Liver (tissue), 3 donors: Measurements from ENCODE around the gene TMBIM1.

Experiments used
- EGR1 ChIP-seq, 2 donors: IDR thresholded peaks; 2 replicates each; pipeline ENCODE4 v1.6.1; 2016 to 2018; ENCODE audit warnings: antibody characterized with exemption in 2 of 2, low read depth in 2 of 2
- HNF4A ChIP-seq, 2 donors: conservative IDR thresholded peaks; 2 replicates each; pipeline ENCODE4 v1.6.1; 2016; ENCODE audit warnings: antibody characterized with exemption in 2 of 2, mild to moderate bottlenecking in 2 of 2
- HNF4G ChIP-seq: IDR thresholded peaks from 2 replicates; pipeline ENCODE4 v1.6.1; 2016; ENCODE audit warnings: antibody characterized with exemption
- RAD21 ChIP-seq, 2 donors: IDR thresholded peaks; 2 replicates each; pipeline ENCODE4 v1.6.1; 2016; ENCODE audit warnings: antibody characterized with exemption in 2 of 2, mild to moderate bottlenecking in 2 of 2
- TAF1 ChIP-seq: conservative IDR thresholded peaks from 2 replicates; pipeline ENCODE4 v1.6.1; 2016; ENCODE audit warnings: antibody characterized with exemption, mild to moderate bottlenecking
- YY1 ChIP-seq: IDR thresholded peaks from 2 replicates; pipeline ENCODE4 v1.6.1; 2016; ENCODE audit warnings: antibody characterized with exemption, mild to moderate bottlenecking
- TF ChIP-seq, protein P1 (sequence below): fragments of 150-350 bp; IDR thresholded peaks from 2 replicates; pipeline ENCODE4 v1.5.1; 2017; ENCODE audit warnings: improper control_type of control experiment, low read depth, low read length; ENCODE audit not compliant: missing input control
- TF ChIP-seq, protein P2 (sequence below): IDR thresholded peaks from 2 replicates; pipeline ENCODE4 v1.6.1; 2016; ENCODE audit warnings: antibody characterized with exemption, mild to moderate bottlenecking
- TF ChIP-seq, protein P3 (sequence below): IDR thresholded peaks from 2 replicates; pipeline ENCODE4 v1.6.1; 2016; ENCODE audit warnings: antibody characterized with exemption
- TF ChIP-seq, protein P4 (sequence below): IDR thresholded peaks from 2 replicates; pipeline ENCODE4 v1.6.1; 2016; ENCODE audit warnings: antibody characterized with exemption
- TF ChIP-seq, protein P5 (sequence below): IDR thresholded peaks from 2 replicates; pipeline ENCODE4 v1.6.1; 2016; ENCODE audit warnings: antibody characterized with exemption
- donor health status: healthy.
- donor health status: healthy.

DNA sequence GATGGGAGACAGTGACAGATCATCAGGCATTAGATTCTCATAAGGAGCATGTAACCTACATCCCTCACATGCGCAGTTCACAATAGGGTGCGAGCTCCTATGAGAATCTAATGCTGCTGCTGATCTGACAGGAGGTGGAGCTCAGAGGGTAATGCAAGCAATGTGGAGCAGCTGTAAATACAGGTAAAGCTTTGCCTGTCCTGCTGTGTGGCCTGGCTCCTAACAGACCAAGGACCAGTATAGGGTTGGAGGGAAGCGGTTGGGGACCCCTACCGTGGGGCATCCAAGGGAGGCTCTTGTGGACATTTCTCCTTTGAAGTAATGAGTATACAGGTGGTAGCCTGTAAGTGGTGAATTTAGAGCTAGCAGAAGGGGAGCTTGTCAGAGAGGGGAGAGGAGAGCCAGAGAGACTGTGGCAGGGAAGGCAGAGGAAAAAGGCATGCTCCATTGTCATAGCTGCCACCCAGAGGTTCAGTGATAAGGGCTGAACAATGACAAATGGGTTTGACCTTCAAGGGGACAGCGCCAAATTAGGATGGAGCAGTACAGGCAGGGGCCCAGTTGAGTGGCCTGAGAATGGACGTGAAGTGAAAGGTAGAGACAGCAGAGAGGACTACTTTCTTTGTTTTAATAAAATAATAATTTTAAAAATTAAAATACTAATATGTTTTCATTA is 15.2 kb upstream of the TMBIM1 start:
- TF ChIP-seq HNF4G (no peak), HNF4A (conservative IDR thresholded peaks at IDR 0.05) (no peak), EGR1 (IDR thresholded peaks at IDR 0.05; ENCODE audit: low read depth in 2 of 2) (no peak), RAD21 (IDR thresholded peaks at IDR 0.05) (no peak), YY1 (no peak), TAF1 (no peak)
- TF ChIP-seq, protein P1, sequence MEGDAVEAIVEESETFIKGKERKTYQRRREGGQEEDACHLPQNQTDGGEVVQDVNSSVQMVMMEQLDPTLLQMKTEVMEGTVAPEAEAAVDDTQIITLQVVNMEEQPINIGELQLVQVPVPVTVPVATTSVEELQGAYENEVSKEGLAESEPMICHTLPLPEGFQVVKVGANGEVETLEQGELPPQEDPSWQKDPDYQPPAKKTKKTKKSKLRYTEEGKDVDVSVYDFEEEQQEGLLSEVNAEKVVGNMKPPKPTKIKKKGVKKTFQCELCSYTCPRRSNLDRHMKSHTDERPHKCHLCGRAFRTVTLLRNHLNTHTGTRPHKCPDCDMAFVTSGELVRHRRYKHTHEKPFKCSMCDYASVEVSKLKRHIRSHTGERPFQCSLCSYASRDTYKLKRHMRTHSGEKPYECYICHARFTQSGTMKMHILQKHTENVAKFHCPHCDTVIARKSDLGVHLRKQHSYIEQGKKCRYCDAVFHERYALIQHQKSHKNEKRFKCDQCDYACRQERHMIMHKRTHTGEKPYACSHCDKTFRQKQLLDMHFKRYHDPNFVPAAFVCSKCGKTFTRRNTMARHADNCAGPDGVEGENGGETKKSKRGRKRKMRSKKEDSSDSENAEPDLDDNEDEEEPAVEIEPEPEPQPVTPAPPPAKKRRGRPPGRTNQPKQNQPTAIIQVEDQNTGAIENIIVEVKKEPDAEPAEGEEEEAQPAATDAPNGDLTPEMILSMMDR: no peak
- TF ChIP-seq, protein P2, sequence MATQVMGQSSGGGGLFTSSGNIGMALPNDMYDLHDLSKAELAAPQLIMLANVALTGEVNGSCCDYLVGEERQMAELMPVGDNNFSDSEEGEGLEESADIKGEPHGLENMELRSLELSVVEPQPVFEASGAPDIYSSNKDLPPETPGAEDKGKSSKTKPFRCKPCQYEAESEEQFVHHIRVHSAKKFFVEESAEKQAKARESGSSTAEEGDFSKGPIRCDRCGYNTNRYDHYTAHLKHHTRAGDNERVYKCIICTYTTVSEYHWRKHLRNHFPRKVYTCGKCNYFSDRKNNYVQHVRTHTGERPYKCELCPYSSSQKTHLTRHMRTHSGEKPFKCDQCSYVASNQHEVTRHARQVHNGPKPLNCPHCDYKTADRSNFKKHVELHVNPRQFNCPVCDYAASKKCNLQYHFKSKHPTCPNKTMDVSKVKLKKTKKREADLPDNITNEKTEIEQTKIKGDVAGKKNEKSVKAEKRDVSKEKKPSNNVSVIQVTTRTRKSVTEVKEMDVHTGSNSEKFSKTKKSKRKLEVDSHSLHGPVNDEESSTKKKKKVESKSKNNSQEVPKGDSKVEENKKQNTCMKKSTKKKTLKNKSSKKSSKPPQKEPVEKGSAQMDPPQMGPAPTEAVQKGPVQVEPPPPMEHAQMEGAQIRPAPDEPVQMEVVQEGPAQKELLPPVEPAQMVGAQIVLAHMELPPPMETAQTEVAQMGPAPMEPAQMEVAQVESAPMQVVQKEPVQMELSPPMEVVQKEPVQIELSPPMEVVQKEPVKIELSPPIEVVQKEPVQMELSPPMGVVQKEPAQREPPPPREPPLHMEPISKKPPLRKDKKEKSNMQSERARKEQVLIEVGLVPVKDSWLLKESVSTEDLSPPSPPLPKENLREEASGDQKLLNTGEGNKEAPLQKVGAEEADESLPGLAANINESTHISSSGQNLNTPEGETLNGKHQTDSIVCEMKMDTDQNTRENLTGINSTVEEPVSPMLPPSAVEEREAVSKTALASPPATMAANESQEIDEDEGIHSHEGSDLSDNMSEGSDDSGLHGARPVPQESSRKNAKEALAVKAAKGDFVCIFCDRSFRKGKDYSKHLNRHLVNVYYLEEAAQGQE: no peak
- TF ChIP-seq, protein P3, sequence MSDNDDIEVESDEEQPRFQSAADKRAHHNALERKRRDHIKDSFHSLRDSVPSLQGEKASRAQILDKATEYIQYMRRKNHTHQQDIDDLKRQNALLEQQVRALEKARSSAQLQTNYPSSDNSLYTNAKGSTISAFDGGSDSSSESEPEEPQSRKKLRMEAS: no peak
- TF ChIP-seq, protein P4, sequence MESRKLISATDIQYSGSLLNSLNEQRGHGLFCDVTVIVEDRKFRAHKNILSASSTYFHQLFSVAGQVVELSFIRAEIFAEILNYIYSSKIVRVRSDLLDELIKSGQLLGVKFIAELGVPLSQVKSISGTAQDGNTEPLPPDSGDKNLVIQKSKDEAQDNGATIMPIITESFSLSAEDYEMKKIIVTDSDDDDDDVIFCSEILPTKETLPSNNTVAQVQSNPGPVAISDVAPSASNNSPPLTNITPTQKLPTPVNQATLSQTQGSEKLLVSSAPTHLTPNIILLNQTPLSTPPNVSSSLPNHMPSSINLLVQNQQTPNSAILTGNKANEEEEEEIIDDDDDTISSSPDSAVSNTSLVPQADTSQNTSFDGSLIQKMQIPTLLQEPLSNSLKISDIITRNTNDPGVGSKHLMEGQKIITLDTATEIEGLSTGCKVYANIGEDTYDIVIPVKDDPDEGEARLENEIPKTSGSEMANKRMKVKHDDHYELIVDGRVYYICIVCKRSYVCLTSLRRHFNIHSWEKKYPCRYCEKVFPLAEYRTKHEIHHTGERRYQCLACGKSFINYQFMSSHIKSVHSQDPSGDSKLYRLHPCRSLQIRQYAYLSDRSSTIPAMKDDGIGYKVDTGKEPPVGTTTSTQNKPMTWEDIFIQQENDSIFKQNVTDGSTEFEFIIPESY: no peak
- TF ChIP-seq, protein P5, sequence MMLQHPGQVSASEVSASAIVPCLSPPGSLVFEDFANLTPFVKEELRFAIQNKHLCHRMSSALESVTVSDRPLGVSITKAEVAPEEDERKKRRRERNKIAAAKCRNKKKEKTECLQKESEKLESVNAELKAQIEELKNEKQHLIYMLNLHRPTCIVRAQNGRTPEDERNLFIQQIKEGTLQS: no peak
